Measurements from ENCODE around the gene CFAP251.
"Not testable (repeated sequence)": the region's sequence is repeated elsewhere in the genome, so short reads cannot be mapped to it uniquely, and the experiment has no call there.

The CFAP251 gene

DNA sequence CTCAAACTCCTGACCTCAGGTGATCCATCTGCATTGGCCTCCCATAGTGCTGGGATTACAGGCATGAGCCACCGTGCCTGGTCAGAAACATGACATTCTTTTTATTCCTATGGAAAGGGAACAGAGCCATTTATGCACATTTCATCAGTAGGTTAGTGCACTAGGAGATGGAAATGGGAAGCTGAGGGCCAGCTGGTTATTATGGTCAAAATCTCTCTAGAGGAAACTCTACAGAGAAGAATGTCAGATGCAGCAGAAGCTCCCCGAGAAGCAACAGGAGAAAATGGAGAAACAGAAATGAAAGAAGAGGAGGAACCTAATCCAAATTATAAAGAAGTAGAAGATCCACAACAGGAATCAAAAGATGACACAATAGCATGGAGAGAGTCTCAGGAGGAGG, 2.7 kb downstream of the CFAP251 start:
- H3K27ac Mint-ChIP-seq, result peak overlapping the region; percentile 47
- peaks cover 20% of the 10 kb centered on the region for H3K36me3 Mint-ChIP-seq (ENCODE audit: low read depth)
- peaks cover 49% of the 10 kb centered on the region for H3K4me1 Mint-ChIP-seq (ENCODE audit: low read depth)
- intact Hi-C loops (cut with micrococcal nuclease), result loop anchor here (10.0 kb wide), 2 partner anchors 64 to 204 kb away; no protein-coding TSS in a partner anchor
- no peaks in the 10 kb centered on the region for H3K27me3 Mint-ChIP-seq
- no peaks in the 10 kb centered on the region for H3K9me3 Mint-ChIP-seq
- no peak overlapping the region for H3K4me3 Mint-ChIP-seq

DNA sequence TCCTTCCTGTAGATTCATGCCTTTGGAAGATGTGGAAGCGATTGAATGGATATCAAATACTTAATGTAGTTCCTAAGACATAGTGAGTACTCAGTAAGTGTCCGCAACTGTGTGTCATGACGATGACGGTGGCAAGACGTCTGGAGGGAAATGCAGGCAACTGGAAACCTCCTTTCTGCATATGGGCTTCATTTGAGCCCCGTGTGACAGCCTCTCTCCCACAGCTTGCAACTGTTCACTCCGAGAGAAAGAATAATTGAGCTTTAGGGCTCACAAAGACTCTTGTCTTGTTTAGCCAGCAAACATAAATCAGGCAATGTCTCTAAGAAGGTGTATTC, 6.9 kb downstream of the CFAP251 start:
- Mint-ChIP-seq H3K4me1 (ENCODE audit: low read depth) (peaks cover 47% of the 10 kb centered on the region), H3K27me3 (no peaks in the 10 kb centered on the region), H3K27ac (peak overlapping the region; percentile 22), H3K36me3 (ENCODE audit: low read depth) (no peaks in the 10 kb centered on the region), H3K4me3 (no peak overlapping the region), H3K9me3 (no peaks in the 10 kb centered on the region)
- intact Hi-C loops (cut with micrococcal nuclease), result loop anchor here (10.0 kb wide), 2 partner anchors 59 to 199 kb away; no protein-coding TSS in a partner anchor

DNA sequence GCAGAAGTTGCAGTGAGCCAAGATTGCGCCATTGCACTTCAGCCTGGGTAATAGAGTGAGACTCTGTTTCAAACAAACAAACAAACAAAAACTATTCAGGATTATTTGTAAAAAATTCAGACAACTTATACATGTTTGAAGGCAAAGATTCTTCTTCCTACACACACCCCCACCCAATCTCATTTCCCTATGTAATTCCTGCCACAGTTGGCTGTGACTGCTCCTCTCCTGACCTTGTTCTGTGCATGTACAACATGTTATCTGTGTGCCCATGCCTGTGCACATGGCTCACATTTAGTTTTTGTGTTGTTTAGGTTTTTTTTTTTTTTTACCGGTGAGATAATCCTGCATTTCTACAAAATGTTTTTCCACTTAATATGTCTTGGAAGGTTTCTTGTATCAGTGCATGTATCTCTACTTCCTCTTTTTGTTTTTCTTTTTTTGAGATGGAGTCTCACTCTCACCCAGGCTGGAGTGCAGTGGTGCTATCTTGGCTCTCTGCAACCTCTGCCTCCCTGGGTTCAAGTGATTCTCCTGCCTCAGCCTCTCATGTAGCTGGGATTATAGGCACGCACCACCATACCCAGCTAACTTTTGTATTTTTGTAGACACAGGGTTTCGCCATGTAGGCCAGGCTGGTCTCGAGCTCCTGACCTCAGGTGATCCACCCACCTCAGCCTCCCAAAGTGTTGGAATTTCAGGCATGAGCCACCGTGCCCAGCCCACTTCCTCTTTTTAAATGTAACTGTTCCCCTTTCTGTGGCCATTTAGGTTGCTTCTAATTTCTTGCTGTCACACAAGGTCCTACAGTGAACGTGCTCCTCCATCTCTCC, 8.7 kb downstream of the CFAP251 start:
- Mint-ChIP-seq H3K9me3 (no peaks in the 10 kb centered on the region), H3K27ac (peak overlapping the region; percentile 82), H3K36me3 (ENCODE audit: low read depth) (peaks cover under 1% of the 10 kb centered on the region), H3K27me3 (no peaks in the 10 kb centered on the region), H3K4me3 (peak overlapping the region; percentile 24), H3K4me1 (ENCODE audit: low read depth) (peaks cover 41% of the 10 kb centered on the region)
- intact Hi-C loops (cut with micrococcal nuclease), result loop anchor here (10.0 kb wide), 2 partner anchors 58 to 198 kb away; no protein-coding TSS in a partner anchor

DNA sequence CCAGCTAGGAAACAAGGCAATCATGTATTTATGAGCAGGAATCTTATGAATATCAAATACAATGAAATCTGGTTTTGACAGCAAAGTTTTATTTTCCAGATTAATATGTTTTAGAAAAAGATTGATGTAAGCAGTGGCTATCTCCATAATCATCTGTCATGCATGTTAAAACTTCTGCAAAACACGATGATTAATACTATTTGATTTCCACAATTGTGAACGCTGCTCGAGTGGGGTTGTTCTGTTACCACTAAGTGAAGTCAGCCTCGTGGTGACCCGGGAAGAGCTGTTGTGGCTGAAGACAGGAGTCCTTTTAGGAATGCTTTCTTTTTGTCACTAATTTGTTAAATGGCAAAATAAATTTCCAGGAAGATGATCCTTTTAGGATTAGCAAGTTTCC, 9.4 kb downstream of the CFAP251 start:
- Mint-ChIP-seq H3K36me3 (ENCODE audit: low read depth) (peaks cover 5% of the 10 kb centered on the region), H3K9me3 (no peaks in the 10 kb centered on the region), H3K27ac (peak overlapping the region; percentile 82), H3K27me3 (peaks cover 3% of the 10 kb centered on the region), H3K4me3 (no peak overlapping the region), H3K4me1 (ENCODE audit: low read depth) (peaks cover 44% of the 10 kb centered on the region)
- intact Hi-C loops (cut with micrococcal nuclease), result loop anchor here (10.0 kb wide), 2 partner anchors 57 to 197 kb away; no protein-coding TSS in a partner anchor

DNA sequence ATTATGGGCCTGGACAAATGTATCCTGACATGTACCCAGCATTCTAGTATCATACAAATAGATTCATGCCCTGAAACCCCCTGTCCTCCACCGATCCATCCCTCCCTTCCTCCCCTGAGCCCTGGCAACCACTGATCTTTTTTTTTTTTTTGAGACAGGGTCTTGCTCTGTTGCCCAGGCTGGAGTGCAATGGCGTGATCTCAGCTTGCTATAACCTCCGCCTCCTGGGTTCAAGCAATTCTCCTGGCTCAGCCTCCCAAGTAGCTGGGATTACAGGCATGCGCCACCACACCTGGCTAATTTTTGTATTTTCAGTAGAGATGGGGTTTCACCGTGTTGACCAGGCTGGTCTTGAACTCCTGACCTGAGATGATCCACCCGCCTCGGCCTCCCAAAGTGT, 11.2 kb downstream of the CFAP251 start:
- H3K9me3 Mint-ChIP-seq; H3K4me3 Mint-ChIP-seq; H3K27me3 Mint-ChIP-seq; H3K27ac Mint-ChIP-seq; H3K36me3 Mint-ChIP-seq (ENCODE audit: low read depth): not testable (repeated sequence)
- intact Hi-C loops (cut with micrococcal nuclease), result loop anchor here (10.0 kb wide), 2 partner anchors 55 to 195 kb away; no protein-coding TSS in a partner anchor
- peaks cover 46% of the 10 kb centered on the region for H3K4me1 Mint-ChIP-seq (ENCODE audit: low read depth)

DNA sequence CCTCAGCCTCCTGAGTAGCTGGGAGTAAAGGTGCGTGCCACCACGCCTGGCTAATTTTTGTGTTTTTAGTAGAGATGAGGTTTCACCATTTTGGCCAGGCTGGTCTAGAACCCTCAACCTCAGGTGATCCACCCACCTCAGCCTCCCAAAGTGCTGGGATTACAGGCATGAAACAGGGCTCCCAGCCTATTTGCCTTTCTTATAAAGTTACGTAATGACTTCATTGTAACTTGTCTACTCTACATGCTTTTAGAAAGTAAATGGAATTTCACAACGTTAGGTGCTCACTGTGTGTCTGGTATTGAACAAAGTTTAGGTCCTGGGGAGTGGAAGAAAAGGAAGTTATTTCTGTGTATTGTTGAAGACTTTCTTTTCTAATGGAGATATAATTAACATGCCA, 12.5 kb downstream of the CFAP251 start:
- no peak overlapping the region for H3K4me3 Mint-ChIP-seq
- no peak overlapping the region for H3K27ac Mint-ChIP-seq
- no peaks in the 10 kb centered on the region for H3K9me3 Mint-ChIP-seq
- intact Hi-C loops (cut with micrococcal nuclease), result no loop called here
- H3K27me3 Mint-ChIP-seq, result peaks cover 5% of the 10 kb centered on the region
- peaks cover 5% of the 10 kb centered on the region for H3K36me3 Mint-ChIP-seq (ENCODE audit: low read depth)
- H3K4me1 Mint-ChIP-seq (ENCODE audit: low read depth), result peaks cover 39% of the 10 kb centered on the region

DNA sequence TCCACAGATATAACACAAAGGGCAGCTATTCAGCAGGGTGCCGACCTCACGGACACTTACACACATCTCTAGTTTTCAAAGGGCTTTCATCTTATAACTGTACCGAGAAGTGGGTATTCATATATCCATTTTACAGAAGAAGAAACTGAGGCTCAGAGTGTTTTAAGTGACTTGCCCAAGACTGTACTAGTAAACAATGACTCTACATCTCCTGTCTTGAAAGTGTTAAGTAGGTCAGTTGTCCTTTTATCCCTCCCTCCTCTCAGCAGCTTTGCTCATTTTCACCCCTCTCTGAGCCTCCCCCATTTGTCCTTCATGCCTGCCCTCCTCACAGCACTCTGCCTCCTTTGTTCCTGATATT, 13.8 kb downstream of the CFAP251 start:
- H3K4me3 Mint-ChIP-seq, result no peak overlapping the region
- peaks cover 5% of the 10 kb centered on the region for H3K27me3 Mint-ChIP-seq
- no peak overlapping the region for H3K27ac Mint-ChIP-seq
- H3K36me3 Mint-ChIP-seq (ENCODE audit: low read depth), result peaks cover 5% of the 10 kb centered on the region
- H3K9me3 Mint-ChIP-seq, result no peaks in the 10 kb centered on the region
- intact Hi-C loops (cut with micrococcal nuclease), result no loop called here
- peaks cover 32% of the 10 kb centered on the region for H3K4me1 Mint-ChIP-seq (ENCODE audit: low read depth)

DNA sequence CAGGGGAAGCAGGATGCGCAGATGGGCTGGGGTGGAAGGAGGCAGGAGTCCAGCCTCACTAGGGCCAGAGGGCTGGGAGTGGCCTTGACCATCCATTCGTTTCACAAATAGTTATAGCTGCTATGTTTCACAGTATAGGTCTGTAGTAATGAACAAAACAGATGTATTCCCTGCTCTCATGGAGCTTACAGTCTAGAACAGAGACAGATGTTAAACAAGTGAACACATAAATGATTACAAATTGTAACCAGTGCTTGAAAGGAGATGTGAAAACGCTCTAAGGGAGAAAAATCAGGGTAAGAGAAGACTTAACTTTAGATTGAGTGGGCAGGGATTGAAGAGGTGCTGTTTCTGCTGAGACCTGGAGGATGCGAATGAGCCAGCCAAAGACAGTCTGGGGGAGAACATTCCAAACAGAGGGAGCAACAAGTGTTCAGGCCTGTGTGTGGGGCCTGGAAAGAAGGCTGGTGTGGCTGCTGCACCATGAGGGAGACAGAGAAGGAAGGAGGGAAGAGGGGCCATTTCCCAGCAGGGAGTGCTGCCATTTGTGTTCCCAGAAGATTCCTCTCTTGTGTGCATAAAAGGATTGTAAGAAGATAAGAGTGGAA, 14.6 kb downstream of the CFAP251 start:
- Mint-ChIP-seq H3K36me3 (ENCODE audit: low read depth) (peaks cover 5% of the 10 kb centered on the region), H3K9me3 (no peaks in the 10 kb centered on the region), H3K27ac (no peak overlapping the region), H3K4me1 (ENCODE audit: low read depth) (peaks cover 29% of the 10 kb centered on the region), H3K27me3 (peaks cover 5% of the 10 kb centered on the region), H3K4me3 (no peak overlapping the region)
- intact Hi-C loops (cut with micrococcal nuclease), result no loop called here

DNA sequence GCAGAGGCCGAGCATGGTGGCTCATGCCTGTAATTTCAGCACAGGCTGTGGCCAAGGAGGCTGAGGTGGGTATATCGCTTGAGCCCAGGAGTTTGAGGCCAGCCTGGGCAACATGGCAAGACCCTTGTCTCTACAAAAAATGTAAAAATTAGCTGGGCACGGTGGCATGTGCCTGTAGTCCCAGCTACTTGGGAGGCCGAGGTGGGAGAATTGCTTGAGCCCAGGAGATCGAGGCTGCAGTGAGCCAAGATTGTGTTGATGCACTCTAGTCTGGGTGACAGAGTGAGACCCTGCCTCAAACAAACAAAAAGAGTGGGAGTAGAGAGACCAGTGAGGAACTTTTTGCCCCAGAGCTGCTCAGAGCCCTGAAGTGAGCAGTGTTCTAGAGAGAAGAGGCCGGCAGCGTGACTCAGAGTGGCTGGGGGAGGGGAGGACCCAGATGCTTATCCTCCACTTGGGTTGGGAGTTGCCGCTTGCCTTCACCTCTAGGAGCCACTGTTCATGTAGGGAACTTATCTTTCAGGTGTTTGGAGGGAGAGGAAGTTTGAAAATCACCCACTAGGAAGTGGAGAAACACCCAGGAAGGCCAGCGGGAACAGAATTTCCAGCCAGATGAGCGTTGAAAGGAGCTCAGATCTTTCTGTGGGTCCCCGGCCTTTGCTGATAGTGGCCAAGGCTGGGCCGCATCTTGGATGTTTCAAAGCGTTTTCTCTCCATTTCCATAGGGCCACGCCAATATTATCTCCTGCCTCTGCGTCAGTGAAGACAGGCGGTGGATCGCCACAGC, 15.3 kb downstream of the CFAP251 start:
- Mint-ChIP-seq H3K36me3 (ENCODE audit: low read depth) (peaks cover 5% of the 10 kb centered on the region), H3K9me3 (no peaks in the 10 kb centered on the region), H3K4me1 (ENCODE audit: low read depth) (peaks cover 28% of the 10 kb centered on the region), H3K27ac (no peak overlapping the region), H3K4me3 (no peak overlapping the region), H3K27me3 (peaks cover 5% of the 10 kb centered on the region)
- intact Hi-C loops (cut with micrococcal nuclease), result no loop called here

DNA sequence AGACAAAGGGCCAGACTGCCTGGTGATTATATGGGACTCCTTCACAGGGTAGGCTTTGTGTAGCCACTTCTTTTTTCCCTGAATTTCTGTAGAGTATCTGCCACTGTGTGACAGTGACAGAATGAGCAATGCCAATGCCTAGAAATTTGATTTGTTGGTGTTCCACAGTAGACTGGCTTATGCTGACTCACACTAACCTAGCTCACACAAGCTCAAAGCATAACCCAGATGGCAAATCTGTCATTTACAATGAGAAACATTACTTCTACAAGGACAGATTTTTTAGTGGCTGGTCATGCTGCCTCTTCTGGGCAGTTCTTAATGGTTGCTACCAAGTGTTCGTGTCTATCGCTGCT, 15.9 kb downstream of the CFAP251 start:
- Mint-ChIP-seq H3K27me3 (peaks cover 5% of the 10 kb centered on the region), H3K27ac (no peak overlapping the region), H3K9me3 (no peaks in the 10 kb centered on the region), H3K36me3 (ENCODE audit: low read depth) (peaks cover 5% of the 10 kb centered on the region), H3K4me3 (no peak overlapping the region), H3K4me1 (ENCODE audit: low read depth) (peaks cover 33% of the 10 kb centered on the region)
- intact Hi-C loops (cut with micrococcal nuclease), result no loop called here

DNA sequence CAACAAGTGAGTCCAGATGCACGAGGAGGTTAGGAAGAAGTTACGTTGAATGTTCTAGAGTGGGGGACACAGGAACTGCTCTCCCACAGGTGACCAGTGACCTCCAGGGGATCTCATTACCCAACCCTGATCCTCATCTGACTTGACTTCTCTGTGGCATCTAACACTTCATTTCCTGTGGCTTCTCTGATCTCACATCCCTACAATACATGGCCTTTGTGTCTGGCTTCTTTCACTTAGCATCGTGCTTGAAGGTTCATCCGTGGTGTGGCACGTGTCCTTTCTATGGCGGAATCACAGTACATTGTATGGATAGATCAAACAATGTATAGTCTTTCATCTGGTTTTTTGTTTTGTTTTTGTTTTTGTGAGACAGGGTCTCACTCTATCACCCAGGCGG, 19.3 kb downstream of the CFAP251 start:
- Mint-ChIP-seq H3K9me3 (no peaks in the 10 kb centered on the region), H3K4me1 (ENCODE audit: low read depth) (peaks cover 25% of the 10 kb centered on the region), H3K4me3 (no peak overlapping the region), H3K27me3 (peaks cover 2% of the 10 kb centered on the region), H3K27ac (no peak overlapping the region), H3K36me3 (ENCODE audit: low read depth) (peaks cover 5% of the 10 kb centered on the region)
- intact Hi-C loops (cut with micrococcal nuclease), result no loop called here

DNA sequence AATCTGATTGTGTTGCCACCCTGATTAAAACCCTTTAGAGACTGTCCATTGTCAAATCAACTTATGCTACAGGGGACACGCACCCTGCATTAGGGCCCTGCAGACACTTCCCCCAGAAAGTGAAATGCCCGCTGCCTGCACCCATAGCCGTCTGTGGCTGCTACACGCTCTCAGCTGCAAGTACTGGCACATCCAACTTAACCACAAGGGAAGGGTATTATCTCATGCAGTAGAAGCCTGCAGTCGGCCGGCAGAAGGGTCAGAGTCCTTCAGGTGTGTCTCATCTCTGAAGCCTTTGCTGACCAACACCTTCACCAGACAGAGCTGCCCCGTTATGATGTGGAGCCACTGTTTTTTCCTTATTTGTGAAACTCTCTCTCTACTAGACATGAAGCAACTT, 20.8 kb downstream of the CFAP251 start:
- Mint-ChIP-seq H3K9me3 (no peaks in the 10 kb centered on the region), H3K27me3 (peaks cover 1% of the 10 kb centered on the region), H3K36me3 (ENCODE audit: low read depth) (peaks cover 8% of the 10 kb centered on the region), H3K4me3 (no peak overlapping the region), H3K4me1 (ENCODE audit: low read depth) (peaks cover 12% of the 10 kb centered on the region), H3K27ac (no peak overlapping the region)
- intact Hi-C loops (cut with micrococcal nuclease), result no loop called here

DNA sequence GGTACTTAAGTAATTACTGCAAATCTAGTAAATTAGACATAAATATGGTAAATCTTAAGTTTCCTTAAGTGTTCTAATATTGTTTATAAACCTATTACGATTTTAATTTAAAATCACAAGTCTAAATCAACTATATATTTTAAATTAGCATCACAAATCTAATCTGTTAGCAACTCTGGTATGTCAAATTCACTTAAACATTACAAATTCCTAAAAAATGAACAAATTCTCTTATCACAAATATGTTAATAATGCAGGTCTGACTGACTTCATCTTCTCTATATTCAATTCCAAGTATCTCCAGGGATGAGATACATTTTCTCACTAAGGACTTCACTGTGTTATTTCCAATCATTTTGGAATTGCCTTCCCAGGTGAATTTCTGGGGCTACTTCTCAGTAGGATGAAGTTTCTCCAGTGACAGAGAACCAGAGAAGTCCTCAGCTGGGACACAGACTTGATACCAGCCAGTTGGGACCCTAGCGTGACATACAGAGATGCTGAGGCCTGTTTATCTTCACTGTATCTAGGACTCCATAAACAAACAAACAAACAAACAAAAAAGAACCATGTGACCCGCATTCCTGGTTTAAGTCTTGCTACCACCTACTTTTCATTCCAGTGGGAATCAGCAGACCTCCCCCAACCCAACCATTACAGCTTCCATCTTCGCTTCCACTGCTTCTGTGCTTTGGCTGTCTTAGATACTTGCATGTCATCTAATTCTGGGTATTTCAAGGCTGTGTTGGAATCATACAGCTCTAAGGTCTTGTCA, 21.8 kb downstream of the CFAP251 start:
- intact Hi-C loops (cut with micrococcal nuclease), result no loop called here
- Mint-ChIP-seq H3K27ac (no peak overlapping the region), H3K4me1 (ENCODE audit: low read depth) (peaks cover 12% of the 10 kb centered on the region), H3K27me3 (peaks cover 1% of the 10 kb centered on the region), H3K9me3 (no peaks in the 10 kb centered on the region), H3K36me3 (ENCODE audit: low read depth) (peaks cover 8% of the 10 kb centered on the region), H3K4me3 (no peak overlapping the region)

All from dendritic cell treated with granulocyte-macrophage colony-stimulating factor and Interleukin-4, amounts not matched to agents 40 ng/mL and 50 ng/mL, for 4 days (primary cell).